Transverse colon (tissue), 4 donors: ENCODE results near the gene DENND1A. TPM values are rescaled to one million over a fixed set of nuclear protein-coding genes. Genes with fewer than 3 reads are reported as not detected.
A peak's percentile ranks its signal among the peaks of the same experiment; 100 is the strongest.

Experiments used
- DNase-seq: peaks from one replicate; pipeline ENCODE4 v3.0.0-alpha.2; 2019
- H3K27ac ChIP-seq, 4 donors: fragments of 200-600 bp; sonication (generic); 2 replicates each; pipeline ENCODE4 v1.5.1; 2016 to 2018; ENCODE audit warnings: inconsistent platforms in 4 of 4
- H3K27me3 ChIP-seq: fragments of 200-600 bp; sonication (generic); 2 replicates; pipeline ENCODE4 v1.5.1; 2017; ENCODE audit warnings: inconsistent platforms
- H3K36me3 ChIP-seq, 4 donors: fragments of 200-600 bp; sonication (generic); 2 replicates each; pipeline ENCODE4 v1.5.1; 2017 to 2019; ENCODE audit warnings: inconsistent platforms in 4 of 4
- H3K4me1 ChIP-seq, 4 donors: fragments of 200-600 bp; sonication (generic); 2 replicates each; pipeline ENCODE4 v1.5.1; 2017 to 2020; ENCODE audit warnings: inconsistent platforms in 4 of 4
- H3K4me3 ChIP-seq, 4 donors: fragments of 200-600 bp; sonication (generic); 1 replicate in 1 of 4; 2 replicates in 3 of 4; pipeline versions ENCODE4 v1.5.1 to v1.6.1; 2017 to 2019; ENCODE audit warnings: inconsistent platforms in 4 of 4
- H3K9me3 ChIP-seq, 2 donors: fragments of 200-600 bp; sonication (generic); 2 replicates each; pipeline ENCODE4 v1.5.1; 2017 to 2019; ENCODE audit warnings: inconsistent platforms in 2 of 2
- EP300 ChIP-seq: sonication (generic); formaldehyde crosslinking; IDR thresholded peaks from one replicate; pipeline ENCODE4 v1.6.1; 2017; ENCODE audit warnings: antibody characterized with exemption, low read depth
- POLR2A ChIP-seq: fragments of 450-650 bp; IDR thresholded peaks from one replicate; pipeline ENCODE4 v1.6.1; 2016; ENCODE audit warnings: antibody characterized with exemption, mild to moderate bottlenecking, moderate library complexity
- POLR2AphosphoS5 ChIP-seq, 3 donors: sonication (generic); formaldehyde crosslinking; IDR thresholded peaks; one replicate each; pipeline ENCODE4 v1.6.1; 2016; ENCODE audit warnings: antibody characterized with exemption in 3 of 3
- WGBS, 2 donors: methylation state at CpG; one replicate each; pipeline ENCODE4 v1.1.5; 2018; ENCODE audit warnings: low coverage in 1 of 2; 5-methylcytosine and 5-hydroxymethylcytosine counted together
- in situ Hi-C, 4 donors: fragments of 200-750 bp; cut with MboI; loops; one replicate each; pipeline versions ENCODE4 v1.15.0 to v1.15.1; 2017; ENCODE audit warnings: low sequenced_read_pairs in 3 of 4, low pct_ligation_motif_present in 1 of 4, low pct_unique_long_range_greater_than_20kb in 1 of 4
- intact Hi-C: fragments of 100-400 bp; cut with DNase I; formaldehyde crosslinking; loops from one replicate; pipeline ENCODE4 v1.15.1; 2023; ENCODE audit warnings: low total_unique reads
- total RNA-seq, 4 donors: library from RNA; depleted of rRNA; stranded (reverse); fragments of >200 nt; gene quantifications; one replicate each; pipeline ENCODE4 v1.1.0, GENCODE V29; 2016
- TF ChIP-seq, protein P1 (sequence below), 5 experiments: fragments of 200-600 bp in 3 of 5; fragments of 450-650 bp in 2 of 5; sonication (generic) in 3 of 5; IDR thresholded peaks; 1 replicate in 2 of 5; 2 replicates in 3 of 5; pipeline ENCODE4 v1.5.1; 2016 to 2017; ENCODE audit warnings: antibody characterized with exemption in 5 of 5, inconsistent platforms in 3 of 5, mild to moderate bottlenecking in 2 of 5, moderate library complexity in 1 of 5

The DENND1A gene
- total RNA-seq, 4 donors from 2014 or later = 12.5 to 78.6 (median 40.0) TPM

DNA sequence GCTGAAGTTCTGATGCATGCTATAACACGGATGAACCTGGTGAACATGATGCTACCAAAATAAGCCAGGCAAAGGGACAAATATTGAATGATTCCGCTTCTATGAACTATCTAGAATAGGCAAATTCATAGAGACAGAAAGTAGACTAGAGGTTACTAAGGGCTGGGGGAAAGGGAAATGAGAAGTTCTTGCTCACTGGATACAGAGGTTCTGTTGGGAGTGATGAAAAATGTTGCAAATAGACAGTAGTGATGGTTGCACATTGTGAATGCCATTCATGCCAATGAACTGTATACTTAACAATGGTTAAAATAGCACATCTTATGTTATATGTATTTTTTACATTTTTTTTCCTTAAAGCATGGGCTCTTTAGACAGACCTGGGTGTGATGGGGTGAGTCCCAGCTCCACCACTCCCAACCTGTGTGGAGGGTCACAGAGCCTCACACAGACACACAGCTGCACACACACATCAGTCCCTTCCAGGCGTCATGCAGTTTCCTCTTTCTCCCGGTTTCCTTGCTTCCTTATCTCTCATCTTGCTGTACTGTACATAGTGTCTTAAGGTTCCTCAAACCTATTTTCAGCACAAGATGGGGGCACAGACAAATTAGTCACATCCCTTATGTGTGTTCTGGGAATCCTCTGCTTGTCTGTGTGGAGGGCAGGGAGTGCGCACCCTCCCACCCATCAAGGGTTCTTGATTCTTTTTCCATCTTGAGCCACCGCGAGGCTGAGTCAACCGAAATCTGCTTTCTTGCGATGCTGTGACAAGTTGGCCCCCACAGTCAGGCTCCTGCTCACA, 381.0 kb downstream of the DENND1A start:
- peaks cover 0 to 4% (median 0%) of the 10 kb centered on the region in 4 donors for H3K4me1 ChIP-seq
- intact Hi-C loops (no loop called here), in situ Hi-C loops (loop anchor here (5.0 to 25.0 kb wide), 4 partner anchors 486 to 496 kb away; no protein-coding TSS in a partner anchor)
- H3K9me3 ChIP-seq = no peaks in the 10 kb centered on the region
- no peak overlapping the region for H3K4me3 ChIP-seq
- H3K36me3 ChIP-seq = no peaks in the 10 kb centered on the region
- WGBS, 2 donors = 81 to 86% methylated on average over 4 to 9 of the region's 9 CpGs
- no peaks in the 10 kb centered on the region for H3K27me3 ChIP-seq
- no peak for DNase-seq
- TF ChIP-seq EP300 = no peak
- TF ChIP-seq POLR2AphosphoS5 (IDR thresholded peaks at IDR 0.05) = no peak
- TF ChIP-seq, protein P1, sequence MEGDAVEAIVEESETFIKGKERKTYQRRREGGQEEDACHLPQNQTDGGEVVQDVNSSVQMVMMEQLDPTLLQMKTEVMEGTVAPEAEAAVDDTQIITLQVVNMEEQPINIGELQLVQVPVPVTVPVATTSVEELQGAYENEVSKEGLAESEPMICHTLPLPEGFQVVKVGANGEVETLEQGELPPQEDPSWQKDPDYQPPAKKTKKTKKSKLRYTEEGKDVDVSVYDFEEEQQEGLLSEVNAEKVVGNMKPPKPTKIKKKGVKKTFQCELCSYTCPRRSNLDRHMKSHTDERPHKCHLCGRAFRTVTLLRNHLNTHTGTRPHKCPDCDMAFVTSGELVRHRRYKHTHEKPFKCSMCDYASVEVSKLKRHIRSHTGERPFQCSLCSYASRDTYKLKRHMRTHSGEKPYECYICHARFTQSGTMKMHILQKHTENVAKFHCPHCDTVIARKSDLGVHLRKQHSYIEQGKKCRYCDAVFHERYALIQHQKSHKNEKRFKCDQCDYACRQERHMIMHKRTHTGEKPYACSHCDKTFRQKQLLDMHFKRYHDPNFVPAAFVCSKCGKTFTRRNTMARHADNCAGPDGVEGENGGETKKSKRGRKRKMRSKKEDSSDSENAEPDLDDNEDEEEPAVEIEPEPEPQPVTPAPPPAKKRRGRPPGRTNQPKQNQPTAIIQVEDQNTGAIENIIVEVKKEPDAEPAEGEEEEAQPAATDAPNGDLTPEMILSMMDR (IDR thresholded peaks at IDR 0.05) = no peak
- no peak for TF ChIP-seq POLR2A
- H3K27ac ChIP-seq = no peak overlapping the region

DNA sequence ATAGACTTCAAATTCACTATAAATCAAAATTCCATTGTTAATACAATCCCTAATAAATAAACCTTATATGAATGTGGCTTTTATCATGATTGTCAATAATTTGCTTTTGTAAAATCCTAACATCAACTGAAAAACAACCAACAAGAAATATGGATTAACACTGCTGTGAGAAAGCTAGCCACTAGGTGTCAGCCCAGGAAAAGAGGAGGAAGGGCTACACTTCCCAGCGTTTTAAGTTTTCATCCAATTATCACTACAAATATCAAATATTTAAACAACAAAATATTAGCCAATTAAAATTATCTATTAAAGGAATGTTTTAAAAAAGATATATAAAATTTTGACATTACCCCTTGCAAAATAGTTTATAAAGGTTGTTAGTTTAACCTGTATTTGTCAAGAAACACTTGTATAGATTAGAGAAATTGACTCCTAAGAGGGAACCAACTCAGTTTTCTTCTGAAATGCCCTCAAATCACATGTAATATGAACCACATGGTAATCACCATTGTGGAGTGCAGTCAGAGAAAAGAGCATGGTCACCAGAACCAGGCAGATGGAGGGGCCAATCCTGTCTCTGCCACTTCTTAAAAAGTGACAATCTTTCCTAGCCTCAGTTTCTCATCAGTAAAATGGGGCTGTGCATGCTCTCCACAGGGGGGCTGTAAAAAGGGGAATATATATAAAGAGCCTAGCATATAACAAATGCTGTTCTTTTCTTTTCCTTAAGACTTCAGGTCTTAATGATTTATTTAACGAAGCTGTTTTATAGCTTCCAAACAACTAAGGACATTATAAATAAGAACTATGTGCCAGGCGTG, 385.7 kb downstream of the DENND1A start:
- intact Hi-C loops = loop anchor here (2.0 kb wide), 1 partner anchor 497 kb away; no protein-coding TSS in a partner anchor
- H3K27ac ChIP-seq = no peak overlapping the region
- H3K27me3 ChIP-seq = no peaks in the 10 kb centered on the region
- DNase-seq = peak; percentile 31
- in situ Hi-C loops = loop anchor here in 3 of 4 donors (10.0 to 25.0 kb wide), 3 partner anchors 491 to 501 kb away; no protein-coding TSS in a partner anchor
- no peak overlapping the region for H3K4me3 ChIP-seq
- H3K9me3 ChIP-seq = no peaks in the 10 kb centered on the region
- 50 to 57% methylated on average over 2 to 3 of the region's 3 CpGs for WGBS, 2 donors
- TF ChIP-seq, protein P1 (IDR thresholded peaks at IDR 0.05) = peak; percentile 75 to 90 (median 76)
- TF ChIP-seq POLR2AphosphoS5 (IDR thresholded peaks at IDR 0.05) = no peak
- H3K36me3 ChIP-seq = no peaks in the 10 kb centered on the region
- peaks cover 0 to 4% (median 0%) of the 10 kb centered on the region in 4 donors for H3K4me1 ChIP-seq

DNA sequence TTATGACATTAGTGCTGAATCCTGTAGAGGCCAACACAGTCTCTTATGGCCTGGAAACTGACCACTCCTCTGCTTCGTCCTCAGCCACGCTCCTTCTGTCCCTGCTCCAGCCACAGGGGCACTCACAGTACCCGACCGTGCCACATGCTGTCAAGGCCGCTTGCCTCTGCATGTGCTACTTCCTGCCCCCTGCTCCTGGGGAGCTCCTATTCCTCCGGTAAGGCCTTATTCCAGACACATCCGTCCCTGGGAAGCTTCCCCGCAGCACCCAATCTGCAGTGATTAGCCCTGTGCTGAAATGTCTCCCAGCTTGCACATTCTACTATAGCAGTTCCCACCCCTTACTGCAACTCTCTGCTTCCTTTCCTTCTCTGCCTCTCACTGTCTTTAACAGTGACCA, 386.4 kb downstream of the DENND1A start:
- peaks cover 0 to 4% (median 0%) of the 10 kb centered on the region in 4 donors for H3K4me1 ChIP-seq
- H3K9me3 ChIP-seq = no peaks in the 10 kb centered on the region
- no peak overlapping the region for H3K4me3 ChIP-seq
- no peaks in the 10 kb centered on the region for H3K36me3 ChIP-seq
- in situ Hi-C loops = loop anchor here in 3 of 4 donors (10.0 to 25.0 kb wide), 3 partner anchors 491 to 501 kb away; no protein-coding TSS in a partner anchor
- WGBS, 2 donors = 82% methylated on average over 7 to 8 of the region's 8 CpGs
- no peak for DNase-seq
- no peak overlapping the region for H3K27ac ChIP-seq
- no peaks in the 10 kb centered on the region for H3K27me3 ChIP-seq
- TF ChIP-seq POLR2A (no peak), EP300 (no peak), POLR2AphosphoS5 (IDR thresholded peaks at IDR 0.05) (no peak)
- TF ChIP-seq, protein P1 (IDR thresholded peaks at IDR 0.05) = no peak
- intact Hi-C loops = no loop called here
